WTC11 (cell line): ENCODE results near the gene MAPKAPK5.

Source experiments
- CREB1 ChIP-seq: sonication (generic); formaldehyde crosslinking; IDR thresholded peaks from 2 replicates; pipeline ENCODE4 v1.8.0; 2023; ENCODE audit warnings: mild to moderate bottlenecking, missing genetic modification reagents
- GABPB1 ChIP-seq: sonication (generic); formaldehyde crosslinking; IDR thresholded peaks from 2 replicates; pipeline ENCODE4 v1.8.1; 2023; ENCODE audit warnings: mild to moderate bottlenecking, missing genetic modification reagents
- MAX ChIP-seq: sonication (generic); formaldehyde crosslinking; IDR thresholded peaks from 2 replicates; pipeline ENCODE4 v1.8.0; 2022; ENCODE audit warnings: mild to moderate bottlenecking, missing genetic modification reagents
- NFYB ChIP-seq: sonication (generic); formaldehyde crosslinking; conservative IDR thresholded peaks from 2 replicates; pipeline ENCODE4 v1.8.0; 2022; ENCODE audit warnings: low read depth, missing genetic modification reagents
- NR1H2 ChIP-seq: sonication (generic); formaldehyde crosslinking; IDR thresholded peaks from 2 replicates; pipeline ENCODE4 v1.9.0; 2021; ENCODE audit warnings: mild to moderate bottlenecking, moderate library complexity, missing genetic modification reagents
- SP1 ChIP-seq: sonication (generic); formaldehyde crosslinking; conservative IDR thresholded peaks from 2 replicates; pipeline ENCODE4 v1.8.1; 2022; ENCODE audit warnings: missing genetic modification reagents
- TEAD4 ChIP-seq: sonication (generic); formaldehyde crosslinking; IDR thresholded peaks from 2 replicates; pipeline ENCODE4 v1.8.0; 2022; ENCODE audit warnings: mild to moderate bottlenecking, missing genetic modification reagents
- TF ChIP-seq, protein P1 (sequence below): fragments of 200-600 bp; IDR thresholded peaks from 2 replicates; pipeline ENCODE4 v1.8.0; 2022; ENCODE audit warnings: antibody characterized with exemption
- TF ChIP-seq, protein P2 (sequence below): sonication (generic); formaldehyde crosslinking; IDR thresholded peaks from 2 replicates; pipeline ENCODE4 v1.8.1; 2022; ENCODE audit warnings: low read depth, missing genetic modification reagents, borderline replicate concordance

GRCh38 chr12:111816065-111816615 lies 25.9 kb upstream of the MAPKAPK5 start:
- TF ChIP-seq CREB1 (CRISPR knock-in tag) = no peak
- no peak for TF ChIP-seq MAX (CRISPR knock-in tag)
- TF ChIP-seq, protein P1, sequence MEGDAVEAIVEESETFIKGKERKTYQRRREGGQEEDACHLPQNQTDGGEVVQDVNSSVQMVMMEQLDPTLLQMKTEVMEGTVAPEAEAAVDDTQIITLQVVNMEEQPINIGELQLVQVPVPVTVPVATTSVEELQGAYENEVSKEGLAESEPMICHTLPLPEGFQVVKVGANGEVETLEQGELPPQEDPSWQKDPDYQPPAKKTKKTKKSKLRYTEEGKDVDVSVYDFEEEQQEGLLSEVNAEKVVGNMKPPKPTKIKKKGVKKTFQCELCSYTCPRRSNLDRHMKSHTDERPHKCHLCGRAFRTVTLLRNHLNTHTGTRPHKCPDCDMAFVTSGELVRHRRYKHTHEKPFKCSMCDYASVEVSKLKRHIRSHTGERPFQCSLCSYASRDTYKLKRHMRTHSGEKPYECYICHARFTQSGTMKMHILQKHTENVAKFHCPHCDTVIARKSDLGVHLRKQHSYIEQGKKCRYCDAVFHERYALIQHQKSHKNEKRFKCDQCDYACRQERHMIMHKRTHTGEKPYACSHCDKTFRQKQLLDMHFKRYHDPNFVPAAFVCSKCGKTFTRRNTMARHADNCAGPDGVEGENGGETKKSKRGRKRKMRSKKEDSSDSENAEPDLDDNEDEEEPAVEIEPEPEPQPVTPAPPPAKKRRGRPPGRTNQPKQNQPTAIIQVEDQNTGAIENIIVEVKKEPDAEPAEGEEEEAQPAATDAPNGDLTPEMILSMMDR = no peak
- TF ChIP-seq TEAD4 (CRISPR knock-in tag) = no peak
- no peak for TF ChIP-seq NFYB (CRISPR knock-in tag)
- no peak for TF ChIP-seq SP1 (CRISPR knock-in tag)
- TF ChIP-seq NR1H2 (CRISPR knock-in tag) = no peak
- TF ChIP-seq GABPB1 = no peak
- TF ChIP-seq, protein P2, sequence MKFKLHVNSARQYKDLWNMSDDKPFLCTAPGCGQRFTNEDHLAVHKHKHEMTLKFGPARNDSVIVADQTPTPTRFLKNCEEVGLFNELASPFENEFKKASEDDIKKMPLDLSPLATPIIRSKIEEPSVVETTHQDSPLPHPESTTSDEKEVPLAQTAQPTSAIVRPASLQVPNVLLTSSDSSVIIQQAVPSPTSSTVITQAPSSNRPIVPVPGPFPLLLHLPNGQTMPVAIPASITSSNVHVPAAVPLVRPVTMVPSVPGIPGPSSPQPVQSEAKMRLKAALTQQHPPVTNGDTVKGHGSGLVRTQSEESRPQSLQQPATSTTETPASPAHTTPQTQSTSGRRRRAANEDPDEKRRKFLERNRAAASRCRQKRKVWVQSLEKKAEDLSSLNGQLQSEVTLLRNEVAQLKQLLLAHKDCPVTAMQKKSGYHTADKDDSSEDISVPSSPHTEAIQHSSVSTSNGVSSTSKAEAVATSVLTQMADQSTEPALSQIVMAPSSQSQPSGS (CRISPR knock-in tag) = no peak
